ENCODE results near the gene PRR18. TPM values are rescaled to one million over a fixed set of nuclear protein-coding genes. Genes with fewer than 3 reads are reported as not detected.
A peak's percentile ranks its signal among the peaks of the same experiment; 100 is the strongest.

The PRR18 gene
- total and polyA plus RNA-seq, 2 of the 13 experiments (the other 11 are each of a cell fraction or from before 2014, with no cell fraction given), result 0.04 TPM

DNA sequence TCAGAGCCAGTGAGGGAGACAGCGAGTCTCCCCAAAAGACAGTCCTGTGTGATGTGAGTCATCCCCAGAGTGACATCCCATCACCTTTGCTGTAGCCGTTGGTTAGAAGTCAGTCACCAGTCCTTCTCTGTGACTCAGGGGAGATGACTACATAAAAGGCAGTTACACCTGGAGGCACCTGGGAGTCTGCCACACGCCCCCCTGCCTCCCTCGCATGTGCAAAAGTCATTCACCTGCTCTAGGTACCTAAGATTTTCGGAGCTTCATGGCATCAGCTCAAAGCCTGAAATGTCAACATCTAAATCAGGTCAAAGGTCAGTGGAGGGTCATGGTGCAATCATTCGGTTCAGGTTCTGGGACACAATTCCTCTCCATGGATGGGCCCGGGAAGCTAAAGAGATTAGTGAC, 50.3 kb downstream of the PRR18 start (continued):
- no peak for TF ChIP-seq HNF1B (CRISPR knock-in tag; IDR thresholded peaks at IDR 0.05)
- no peak for TF ChIP-seq ZNF362 (CRISPR knock-in tag; IDR thresholded peaks at IDR 0.05; ENCODE audit: borderline replicate concordance)
- TF ChIP-seq ZNF513 (CRISPR knock-in tag; conservative IDR thresholded peaks at IDR 0.05), result no peak
- no peak for TF ChIP-seq CHCHD3 (CRISPR knock-in tag; IDR thresholded peaks at IDR 0.05)
- TF ChIP-seq RBM22 (optimal IDR thresholded peaks at IDR 0.05; ENCODE audit: low read length), result no peak
- no peak for TF ChIP-seq RXRA (CRISPR knock-in tag; IDR thresholded peaks at IDR 0.05)
- TF ChIP-seq KLF13 (CRISPR knock-in tag; IDR thresholded peaks at IDR 0.05), result no peak
- 0 out of 4 replicates have a peak, but pooled peaks of 1 of the 2 experiments have one; percentile 15 for TF ChIP-seq NR2F1 (CRISPR knock-in tag; IDR thresholded peaks at IDR 0.05)
- TF ChIP-seq, protein P1, sequence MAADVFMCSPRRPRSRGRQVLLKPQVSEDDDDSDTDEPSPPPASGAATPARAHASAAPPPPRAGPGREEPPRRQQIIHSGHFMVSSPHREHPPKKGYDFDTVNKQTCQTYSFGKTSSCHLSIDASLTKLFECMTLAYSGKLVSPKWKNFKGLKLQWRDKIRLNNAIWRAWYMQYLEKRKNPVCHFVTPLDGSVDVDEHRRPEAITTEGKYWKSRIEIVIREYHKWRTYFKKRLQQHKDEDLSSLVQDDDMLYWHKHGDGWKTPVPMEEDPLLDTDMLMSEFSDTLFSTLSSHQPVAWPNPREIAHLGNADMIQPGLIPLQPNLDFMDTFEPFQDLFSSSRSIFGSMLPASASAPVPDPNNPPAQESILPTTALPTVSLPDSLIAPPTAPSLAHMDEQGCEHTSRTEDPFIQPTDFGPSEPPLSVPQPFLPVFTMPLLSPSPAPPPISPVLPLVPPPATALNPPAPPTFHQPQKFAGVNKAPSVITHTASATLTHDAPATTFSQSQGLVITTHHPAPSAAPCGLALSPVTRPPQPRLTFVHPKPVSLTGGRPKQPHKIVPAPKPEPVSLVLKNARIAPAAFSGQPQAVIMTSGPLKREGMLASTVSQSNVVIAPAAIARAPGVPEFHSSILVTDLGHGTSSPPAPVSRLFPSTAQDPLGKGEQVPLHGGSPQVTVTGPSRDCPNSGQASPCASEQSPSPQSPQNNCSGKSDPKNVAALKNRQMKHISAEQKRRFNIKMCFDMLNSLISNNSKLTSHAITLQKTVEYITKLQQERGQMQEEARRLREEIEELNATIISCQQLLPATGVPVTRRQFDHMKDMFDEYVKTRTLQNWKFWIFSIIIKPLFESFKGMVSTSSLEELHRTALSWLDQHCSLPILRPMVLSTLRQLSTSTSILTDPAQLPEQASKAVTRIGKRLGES (CRISPR knock-in tag; IDR thresholded peaks at IDR 0.05; ENCODE audit: borderline replicate concordance), result no peak
- no peak for TF ChIP-seq PPARG (CRISPR knock-in tag; conservative IDR thresholded peaks at IDR 0.05)
- no peak for TF ChIP-seq HDAC6 (IDR thresholded peaks at IDR 0.05; ENCODE audit: low read depth, low read length)
- TF ChIP-seq NR2C2 (CRISPR knock-in tag; IDR thresholded peaks at IDR 0.05; ENCODE audit: borderline replicate concordance), result peak; percentile 82
- TF ChIP-seq ATRX (CRISPR knock-in tag; IDR thresholded peaks at IDR 0.05; ENCODE audit: borderline replicate concordance), result no peak
- no peak for TF ChIP-seq GABPB1 (CRISPR knock-in tag; IDR thresholded peaks at IDR 0.05)
- TF ChIP-seq ARNT2 (CRISPR knock-in tag; IDR thresholded peaks at IDR 0.05; ENCODE audit: low read depth), result no peak

Data from HepG2 (cell line).